Thymus (tissue), 11 donors: ENCODE measurements around the gene SGO1. TPM values are rescaled to one million over a fixed set of nuclear protein-coding genes. Genes with fewer than 3 reads are reported as not detected.

Source experiments
- DNase-seq, 9 donors: peaks; one replicate each; pipeline ENCODE4 v3.0.0-alpha.2; 2013; ENCODE audit warnings: low spot score in 9 of 9, low read depth in 6 of 9, missing footprints in 1 of 9
- H3K27ac ChIP-seq, 2 donors: one replicate each; pipeline ENCODE4 v1.5.1; 2013; ENCODE audit warnings: control low read depth in 1 of 2, low read depth in 1 of 2, low read length in 1 of 2, mild to moderate bottlenecking in 1 of 2, moderate library complexity in 1 of 2
- H3K27me3 ChIP-seq, 2 donors: one replicate each; pipeline ENCODE4 v1.5.1; 2013; ENCODE audit warnings: low read length in 1 of 2; ENCODE audit not compliant: control insufficient read depth in 2 of 2, insufficient read depth in 1 of 2
- H3K36me3 ChIP-seq, 2 donors: one replicate each; pipeline ENCODE4 v1.5.1; 2013; ENCODE audit warnings: low read length in 1 of 2, mild to moderate bottlenecking in 1 of 2, moderate library complexity in 1 of 2; ENCODE audit not compliant: control insufficient read depth in 2 of 2, insufficient read depth in 2 of 2
- H3K4me1 ChIP-seq, 2 donors: one replicate each; pipeline ENCODE4 v1.5.1; 2013; ENCODE audit warnings: low read length in 2 of 2; ENCODE audit not compliant: control insufficient read depth in 2 of 2, insufficient read depth in 2 of 2
- H3K4me3 ChIP-seq, 2 donors: one replicate each; pipeline ENCODE4 v1.5.1; 2013; ENCODE audit warnings: low read length in 2 of 2, control low read depth in 1 of 2, mild to moderate bottlenecking in 1 of 2
- H3K9me3 ChIP-seq, 2 donors: one replicate each; pipeline ENCODE4 v1.5.1; 2013; ENCODE audit warnings: low read length in 1 of 2, mild to moderate bottlenecking in 1 of 2; ENCODE audit not compliant: control insufficient read depth in 2 of 2, insufficient read depth in 1 of 2
- WGBS: extraction: QIAGEN DNeasy Blood & Tissue Kit; methylation state at CpG from one replicate; pipeline ENCODE4 v1.1.7; 2013; 5-methylcytosine and 5-hydroxymethylcytosine counted together
- polyA plus RNA-seq: library from polyadenylated mRNA; stranded (reverse); fragments of 200-250 nt; gene quantifications from one replicate; pipeline ENCODE4 v1.2.3, GENCODE V29; 2013
- total RNA-seq: library from RNA; stranded (reverse); fragments of 120-200 nt; gene quantifications from one replicate; pipeline ENCODE4 v1.2.4, GENCODE V29; 2013
- donor health status: healthy.

The SGO1 gene
- total and polyA plus RNA-seq, 2 donors, result 3.0 to 11.1 TPM

DNA sequence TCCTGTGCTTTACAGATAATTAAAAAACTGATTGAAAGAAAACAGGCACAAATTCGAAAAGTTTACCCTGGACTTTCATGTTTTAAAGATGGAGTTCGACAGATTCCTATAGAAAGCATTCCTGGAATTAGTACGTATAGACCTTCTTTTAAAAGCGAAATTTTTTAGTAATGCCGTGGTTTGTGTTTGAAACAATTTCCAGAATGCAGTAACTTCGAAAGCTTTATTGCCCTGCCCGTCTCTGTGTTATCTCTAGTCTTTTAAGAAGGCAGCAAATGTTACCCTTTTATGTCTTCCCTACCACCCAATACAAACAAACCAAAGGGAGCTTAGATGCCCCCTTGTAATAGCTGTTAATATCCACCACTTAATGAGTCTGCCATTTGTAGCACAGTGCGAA is 39.7 kb downstream of the SGO1 start:
- H3K27me3 ChIP-seq, result no peaks in the 10 kb centered on the region
- H3K4me3 ChIP-seq, result no peak overlapping the region
- no peak overlapping the region for H3K27ac ChIP-seq
- no peaks in the 10 kb centered on the region for H3K4me1 ChIP-seq
- peaks cover 21 to 25% of the 10 kb centered on the region in 2 donors for H3K36me3 ChIP-seq
- no peak for DNase-seq
- H3K9me3 ChIP-seq, result no peaks in the 10 kb centered on the region
- 98% methylated on average over 8 of the region's 8 CpGs for WGBS

DNA sequence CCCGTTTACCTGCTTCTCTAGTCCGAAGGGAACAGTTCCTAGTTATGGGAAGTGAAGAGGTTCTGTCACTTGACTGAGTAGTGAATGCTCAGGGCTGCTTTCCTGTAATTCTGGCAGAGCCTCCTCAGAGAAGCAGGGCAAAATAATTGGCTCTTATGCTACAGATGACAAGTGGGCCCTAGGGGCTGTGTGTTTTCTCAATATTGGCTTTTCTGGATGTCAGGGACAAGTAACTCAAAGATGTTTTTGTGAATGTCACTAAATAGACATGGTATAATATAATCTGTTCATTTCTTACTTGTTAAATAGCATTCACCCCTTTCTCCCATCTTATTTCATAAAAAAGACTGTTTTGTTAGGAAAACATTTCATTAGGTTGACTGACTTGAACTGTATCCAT is 40.1 kb downstream of the SGO1 start:
- Histone ChIP-seq H3K27ac (no peak overlapping the region), H3K36me3 (peaks cover 23 to 29% of the 10 kb centered on the region in 2 donors), H3K27me3 (no peaks in the 10 kb centered on the region), H3K4me3 (no peak overlapping the region), H3K9me3 (no peaks in the 10 kb centered on the region), H3K4me1 (no peaks in the 10 kb centered on the region)
- WGBS, result 97% methylated on average over 2 of the region's 2 CpGs
- DNase-seq, result no peak

GRCh38 chr3:20143519-20143918 is 42.5 kb downstream of the SGO1 start:
- no peak overlapping the region for H3K4me3 ChIP-seq
- H3K27me3 ChIP-seq, result no peaks in the 10 kb centered on the region
- H3K27ac ChIP-seq, result no peak overlapping the region
- H3K4me1 ChIP-seq, result no peaks in the 10 kb centered on the region
- H3K36me3 ChIP-seq, result peaks cover 26 to 29% of the 10 kb centered on the region in 2 donors
- no peak for DNase-seq
- H3K9me3 ChIP-seq, result no peaks in the 10 kb centered on the region
- 99% methylated on average over 2 of the region's 2 CpGs for WGBS

GRCh38 chr3:20142517-20142916 is 43.5 kb downstream of the SGO1 start:
- Histone ChIP-seq H3K27me3 (no peaks in the 10 kb centered on the region), H3K4me1 (no peaks in the 10 kb centered on the region), H3K4me3 (no peak overlapping the region), H3K27ac (no peak overlapping the region), H3K36me3 (peaks cover 23 to 26% of the 10 kb centered on the region in 2 donors), H3K9me3 (no peaks in the 10 kb centered on the region)
- no peak for DNase-seq
- 98% methylated on average over 4 of the region's 4 CpGs for WGBS

DNA sequence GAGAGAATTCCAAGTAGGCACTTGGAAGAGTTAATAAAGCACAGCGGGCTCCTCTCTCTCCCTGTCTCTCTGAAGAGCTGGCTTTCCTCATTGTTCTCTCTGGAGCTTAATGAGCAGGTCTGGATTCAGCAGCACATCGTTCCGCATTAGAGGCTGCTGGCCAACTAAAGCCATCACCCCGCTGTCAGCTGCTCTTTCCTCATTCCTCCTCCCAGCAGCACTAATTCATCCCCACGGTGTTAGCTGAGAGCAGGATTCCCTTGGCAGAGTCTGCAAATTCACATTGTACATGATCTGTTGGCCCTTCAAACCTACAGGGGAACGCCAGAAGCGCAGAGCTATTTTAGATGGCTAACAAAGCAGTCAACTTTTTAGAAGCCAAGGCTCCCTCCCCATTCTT is 44.2 kb downstream of the SGO1 start:
- Histone ChIP-seq H3K27me3 (no peaks in the 10 kb centered on the region), H3K36me3 (peaks cover 28 to 29% of the 10 kb centered on the region in 2 donors), H3K9me3 (no peaks in the 10 kb centered on the region), H3K27ac (no peak overlapping the region), H3K4me3 (no peak overlapping the region), H3K4me1 (no peaks in the 10 kb centered on the region)
- DNase-seq, result no peak
- 95% methylated on average over 7 of the region's 7 CpGs for WGBS

GRCh38 chr3:20141316-20141715 is 44.7 kb downstream of the SGO1 start:
- DNase-seq, result no peak
- Histone ChIP-seq H3K4me1 (no peaks in the 10 kb centered on the region), H3K27ac (no peak overlapping the region), H3K4me3 (no peak overlapping the region), H3K9me3 (no peaks in the 10 kb centered on the region), H3K27me3 (no peaks in the 10 kb centered on the region), H3K36me3 (peaks cover 25 to 29% of the 10 kb centered on the region in 2 donors)
- 94% methylated on average over 2 of the region's 2 CpGs for WGBS

- H3K4me3 ChIP-seq, result no peak overlapping the region
- no peaks in the 10 kb centered on the region for H3K27me3 ChIP-seq
- no peaks in the 10 kb centered on the region for H3K9me3 ChIP-seq
- H3K36me3 ChIP-seq, result peaks cover 25 to 29% of the 10 kb centered on the region in 2 donors
- H3K4me1 ChIP-seq, result no peaks in the 10 kb centered on the region
- no peak for DNase-seq
- H3K27ac ChIP-seq, result no peak overlapping the region
- WGBS, result 67% methylated on average over 2 of the region's 2 CpGs
These were observed 45.1 kb downstream of the SGO1 start for GRCh38 chr3:20140881-20141280.

GRCh38 chr3:20137647-20138046 is 48.4 kb downstream of the SGO1 start:
- WGBS, result 98% methylated on average over 4 of the region's 4 CpGs
- H3K36me3 ChIP-seq, result peaks cover 25 to 27% of the 10 kb centered on the region in 2 donors
- no peak for DNase-seq
- H3K4me3 ChIP-seq, result no peak overlapping the region
- no peak overlapping the region for H3K27ac ChIP-seq
- no peaks in the 10 kb centered on the region for H3K4me1 ChIP-seq
- H3K9me3 ChIP-seq, result no peaks in the 10 kb centered on the region
- no peaks in the 10 kb centered on the region for H3K27me3 ChIP-seq

GRCh38 chr3:20136231-20136630 is 49.8 kb downstream of the SGO1 start:
- H3K4me3 ChIP-seq, result no peak overlapping the region
- no peaks in the 10 kb centered on the region for H3K9me3 ChIP-seq
- H3K36me3 ChIP-seq, result peaks cover 22% of the 10 kb centered on the region in 2 donors
- no peak overlapping the region for H3K27ac ChIP-seq
- no peak for DNase-seq
- WGBS, result 99% methylated on average over 1 of the region's 1 CpG
- no peaks in the 10 kb centered on the region for H3K27me3 ChIP-seq
- H3K4me1 ChIP-seq, result no peaks in the 10 kb centered on the region

- Histone ChIP-seq H3K4me3 (no peak overlapping the region), H3K36me3 (peaks cover 34 to 43% of the 10 kb centered on the region in 2 donors), H3K27ac (no peak overlapping the region), H3K9me3 (no peaks in the 10 kb centered on the region), H3K27me3 (no peaks in the 10 kb centered on the region), H3K4me1 (no peaks in the 10 kb centered on the region)
- 94% methylated on average over 7 of the region's 7 CpGs for WGBS
- DNase-seq, result no peak
These were observed 55.9 kb downstream of the SGO1 start for GRCh38 chr3:20130106-20130505.
